ENCODE data around the gene HNRNPC. TPM values are rescaled to one million over a fixed set of nuclear protein-coding genes. Genes with fewer than 3 reads are reported as not detected.

The HNRNPC gene
- total and polyA plus RNA-seq, 2 of the 8 experiments (the other 6 are each of a cell fraction or from before 2014, with no cell fraction given) = 781 to 1,207 TPM

GRCh38 chr14:21299562-21300130, 30.4 kb upstream of the HNRNPC start (continued):
- TF ChIP-seq CHD2 (IDR thresholded peaks at IDR 0.05; ENCODE audit: low read length) (no peak), JUN (IDR thresholded peaks at IDR 0.05; ENCODE audit: low read depth, low read length) (no peak), ATF3 (IDR thresholded peaks at IDR 0.05; ENCODE audit: insufficient read depth, low read depth, low read length) (no peak), ZNF274 (IDR thresholded peaks at IDR 0.05; ENCODE audit: borderline replicate concordance, extremely low read depth, low read length) (no peak), MAX (IDR thresholded peaks at IDR 0.05) (no peak), EGR1 (IDR thresholded peaks at IDR 0.05; ENCODE audit: borderline replicate concordance, low read depth, low read length) (no peak)

Measured in H1 (cell line).